GM19467 (cell line): ENCODE data around the gene NOC4L.

Experiments
- ATAC-seq: cut with Tn5 transposase; IDR thresholded peaks from one replicate; pipeline ENCODE4 v1.9.1; 2021; ENCODE audit warnings: mild to moderate bottlenecking, moderate library complexity; ENCODE audit not compliant: unreplicated experiment

NOC4L gene

GRCh38 chr12:132166801-132167591 lies 22.7 kb downstream of the NOC4L start:
- ATAC-seq, result no peak

DNA sequence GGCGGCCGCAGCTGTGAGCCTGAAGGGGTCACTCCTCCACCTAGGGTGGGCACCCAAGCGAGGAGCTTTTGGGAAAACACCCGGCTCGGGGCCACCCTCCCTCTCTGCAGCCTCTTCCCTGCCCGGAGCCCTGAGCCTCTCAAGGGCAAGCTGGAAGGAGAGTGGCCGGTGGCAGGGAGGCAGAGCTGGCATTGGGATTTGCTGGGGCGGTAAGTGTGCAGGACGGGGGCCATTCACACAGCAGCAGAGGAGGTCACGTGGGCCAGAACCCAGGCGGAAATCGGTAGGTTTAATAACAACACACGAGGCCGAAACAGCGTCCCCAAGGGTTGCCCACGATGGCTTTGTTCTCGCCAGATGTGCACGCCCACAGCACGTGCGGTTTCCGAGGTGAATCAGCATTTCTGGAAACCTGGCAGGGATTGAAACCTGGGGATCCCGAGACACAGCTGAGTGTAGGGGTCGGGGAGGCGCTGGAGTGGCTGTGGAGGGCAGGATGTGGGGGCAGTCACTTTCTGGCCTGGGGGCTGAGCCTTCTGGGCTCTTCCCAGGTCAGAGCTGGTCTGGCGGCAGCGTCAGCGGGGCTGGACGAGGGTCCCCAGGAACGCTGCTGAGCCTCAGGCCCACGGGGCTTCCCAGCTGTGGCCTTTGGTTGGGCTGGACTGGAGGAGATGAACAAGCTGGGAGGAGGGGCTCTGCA lies 23.5 kb downstream of the NOC4L start:
- ATAC-seq, result no peak

GRCh38 chr12:132168311-132169031 lies 24.2 kb downstream of the NOC4L start:
- no peak for ATAC-seq

GRCh38 chr12:132169376-132169775 lies 25.1 kb downstream of the NOC4L start:
- ATAC-seq, result no peak

DNA sequence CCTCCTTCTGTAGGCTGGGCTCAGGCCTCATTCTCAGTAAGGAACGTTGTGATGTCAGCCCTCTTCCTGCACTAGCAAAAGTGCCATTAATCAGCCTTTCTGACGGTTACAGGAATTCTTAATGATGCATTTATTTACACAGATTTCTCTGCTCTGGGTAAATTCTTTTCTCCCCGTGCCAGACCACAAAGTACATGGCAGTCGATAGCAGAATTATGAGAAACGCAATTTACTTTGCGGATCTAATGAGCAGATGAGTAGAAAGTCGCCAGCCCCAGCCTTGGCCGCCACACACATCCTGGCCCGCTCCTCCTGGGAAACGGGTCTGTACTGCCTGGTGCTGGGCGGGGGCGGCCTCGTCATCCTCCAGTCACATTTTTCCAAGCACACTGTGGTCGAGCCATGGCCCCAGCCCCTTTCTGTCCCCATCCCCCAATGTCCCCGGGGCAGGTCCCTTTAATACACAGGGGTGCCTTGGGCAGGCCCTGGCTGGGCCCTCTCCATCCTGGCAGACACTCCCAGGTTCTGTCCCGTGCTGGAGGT lies 25.9 kb downstream of the NOC4L start:
- ATAC-seq, result no peak

- ATAC-seq, result no peak
These were observed 26.5 kb downstream of the NOC4L start for GRCh38 chr12:132170637-132171292.

DNA sequence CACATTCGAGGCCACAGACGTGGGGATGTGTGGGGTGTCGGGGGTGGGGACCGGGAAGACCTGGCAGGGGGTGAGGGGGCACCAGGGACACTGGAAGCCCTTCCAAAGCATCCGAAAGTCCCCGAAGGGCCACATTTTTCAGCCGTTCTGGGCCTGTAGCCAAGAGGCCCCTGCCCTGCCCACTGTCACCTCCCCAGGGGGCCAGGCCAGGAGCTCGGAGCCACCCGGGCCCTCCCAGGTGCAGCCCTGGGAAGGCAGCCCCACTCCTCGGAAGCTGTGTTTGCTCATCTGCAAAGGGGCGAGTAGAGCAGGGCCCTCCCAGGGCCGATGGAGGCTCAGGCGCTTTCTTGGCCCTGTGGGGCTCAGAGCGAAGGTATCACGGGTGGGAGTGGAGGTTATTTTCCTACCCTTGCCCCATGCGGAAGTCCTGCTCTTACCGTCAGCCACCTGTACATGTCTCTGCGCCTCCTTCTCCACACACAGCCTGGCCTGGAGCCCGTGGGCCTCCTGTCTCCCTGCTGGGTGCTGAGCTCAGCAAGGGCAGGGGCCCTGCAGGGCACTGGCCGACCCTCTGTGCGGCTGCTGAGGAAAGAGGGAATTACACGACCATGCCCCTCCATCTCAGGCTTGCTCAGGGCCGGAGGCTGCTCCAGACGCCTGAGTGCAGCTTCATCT lies 27.2 kb downstream of the NOC4L start:
- no peak for ATAC-seq

DNA sequence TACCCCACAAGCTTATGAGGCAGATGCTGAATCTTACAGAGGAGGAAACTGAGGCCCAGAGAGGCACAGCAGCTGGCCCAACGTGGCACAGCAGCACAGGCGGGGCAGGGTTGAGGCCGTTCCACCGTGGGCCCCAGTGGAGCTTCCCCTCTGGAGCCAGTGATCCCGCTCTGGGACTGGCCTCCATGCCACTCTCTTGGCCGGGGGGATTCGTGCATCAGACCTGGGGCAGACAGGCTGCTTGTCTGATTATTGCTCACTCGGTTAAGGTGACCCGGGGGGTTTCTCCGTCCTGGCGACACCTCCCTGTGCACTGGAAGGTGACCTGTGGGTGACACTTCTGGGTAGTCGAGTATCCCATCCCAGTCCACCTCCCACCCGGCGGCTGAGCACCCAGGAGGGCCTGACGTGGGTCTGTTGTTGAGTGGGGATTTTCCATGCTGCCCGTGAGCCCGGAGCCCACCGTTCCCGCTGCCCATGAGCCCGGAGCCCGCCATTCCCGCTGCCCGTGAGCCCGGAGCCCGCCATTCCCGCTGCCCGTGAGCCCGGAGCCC lies 27.8 kb downstream of the NOC4L start:
- ATAC-seq, result no peak

DNA sequence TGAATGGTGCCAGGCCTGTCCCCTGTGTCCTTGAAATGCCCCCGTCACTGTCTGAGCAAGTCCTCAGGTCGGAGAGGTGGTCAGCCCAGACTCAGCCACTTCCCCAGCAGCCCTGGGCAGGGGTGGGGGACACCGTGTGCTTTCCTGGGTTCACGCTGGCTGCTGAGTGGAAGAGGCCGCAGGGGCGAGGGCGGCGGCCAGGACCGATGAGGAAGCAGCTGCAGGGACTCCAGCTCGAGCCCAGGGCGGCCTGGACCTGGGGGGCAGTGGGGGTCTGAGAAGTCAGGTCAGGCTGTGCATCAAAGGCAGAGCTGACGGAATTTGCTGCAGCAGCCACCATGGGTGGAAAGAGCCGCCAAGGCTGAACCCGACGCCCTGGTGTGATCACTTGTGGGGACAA lies 28.4 kb downstream of the NOC4L start:
- no peak for ATAC-seq

DNA sequence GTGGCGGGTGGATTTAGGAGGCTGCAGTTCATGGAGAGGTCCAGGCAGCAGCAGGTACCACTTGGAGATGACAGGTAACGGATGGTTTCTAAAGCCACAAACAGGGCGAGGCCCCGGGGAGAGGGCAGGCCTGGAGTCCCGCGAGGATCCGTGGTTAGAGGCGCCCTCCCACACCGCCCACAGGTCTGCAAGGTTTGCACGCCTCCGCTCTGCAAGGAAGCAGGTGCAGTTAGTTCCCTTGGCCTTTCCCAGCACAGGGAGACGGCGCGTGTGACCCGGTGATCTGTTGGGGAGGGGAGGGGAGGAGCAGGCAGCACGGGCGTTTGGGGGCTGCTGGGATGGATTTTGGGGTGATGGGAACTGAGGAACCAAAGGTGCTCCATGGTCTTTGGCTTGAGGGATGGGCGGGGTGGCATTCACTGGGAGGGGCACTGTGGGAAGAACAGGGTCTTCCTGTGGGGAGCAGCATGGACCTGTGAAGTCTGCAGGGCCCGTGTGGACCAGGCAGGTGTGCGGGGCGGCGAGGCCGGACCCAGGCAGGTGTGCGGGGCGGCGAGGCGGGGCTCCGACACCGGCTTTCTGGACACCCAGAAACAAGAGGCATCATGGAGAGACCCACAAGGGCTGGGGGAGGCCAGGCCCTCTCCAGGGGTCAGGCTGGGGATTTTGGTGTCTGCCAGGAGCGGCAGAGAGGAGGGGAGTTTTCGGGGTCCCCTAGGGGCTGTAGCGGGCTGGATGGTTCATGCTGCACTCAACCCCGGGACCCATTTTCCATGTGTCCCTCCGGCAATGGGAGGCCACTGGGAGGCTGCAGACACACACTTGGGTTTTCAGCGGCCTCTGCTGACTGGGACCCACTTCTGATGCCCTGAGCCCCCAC lies 29.1 kb downstream of the NOC4L start:
- ATAC-seq, result no peak

DNA sequence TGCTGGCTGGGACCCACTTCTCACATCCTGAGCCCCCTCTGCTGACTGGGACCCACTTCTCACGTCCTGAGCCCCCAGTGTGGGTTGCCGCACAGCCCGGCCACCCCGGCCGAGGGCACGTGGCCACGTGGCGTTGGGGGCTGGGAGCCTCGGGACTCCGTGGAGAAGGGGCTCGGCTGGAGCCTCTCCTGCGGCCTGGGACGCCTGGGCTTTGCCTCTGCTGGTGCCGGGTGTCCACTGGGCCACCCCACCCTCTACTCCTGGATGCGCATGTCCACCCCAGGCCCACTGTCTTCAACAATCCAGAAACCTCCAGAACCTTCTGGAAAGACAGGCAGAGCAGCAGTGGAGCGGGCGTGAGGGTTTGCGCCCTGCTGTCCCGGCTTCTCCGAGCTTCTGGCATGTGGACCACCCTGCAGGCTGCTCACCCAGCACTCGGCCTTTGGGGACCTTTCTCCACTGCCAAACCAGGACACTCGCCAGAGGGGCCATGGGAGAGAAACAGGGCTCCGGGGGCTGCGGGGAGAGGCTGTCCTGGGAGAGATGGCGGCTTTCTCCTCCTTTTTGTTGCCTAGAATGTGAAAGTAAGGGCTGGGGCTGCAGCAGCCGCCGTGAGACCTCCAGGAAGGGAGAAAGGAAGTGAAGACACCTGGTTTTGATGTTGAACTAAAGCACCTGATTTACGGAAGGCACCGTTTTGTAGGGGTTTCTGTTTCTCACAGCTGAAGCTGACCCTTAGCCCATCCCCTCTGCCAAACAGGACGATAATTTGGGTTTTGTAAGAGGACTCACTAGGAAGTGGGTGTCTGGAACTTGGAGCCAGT lies 30.0 kb downstream of the NOC4L start:
- no peak for ATAC-seq

- no peak for ATAC-seq
These were observed 30.7 kb downstream of the NOC4L start for GRCh38 chr12:132174839-132175490.

DNA sequence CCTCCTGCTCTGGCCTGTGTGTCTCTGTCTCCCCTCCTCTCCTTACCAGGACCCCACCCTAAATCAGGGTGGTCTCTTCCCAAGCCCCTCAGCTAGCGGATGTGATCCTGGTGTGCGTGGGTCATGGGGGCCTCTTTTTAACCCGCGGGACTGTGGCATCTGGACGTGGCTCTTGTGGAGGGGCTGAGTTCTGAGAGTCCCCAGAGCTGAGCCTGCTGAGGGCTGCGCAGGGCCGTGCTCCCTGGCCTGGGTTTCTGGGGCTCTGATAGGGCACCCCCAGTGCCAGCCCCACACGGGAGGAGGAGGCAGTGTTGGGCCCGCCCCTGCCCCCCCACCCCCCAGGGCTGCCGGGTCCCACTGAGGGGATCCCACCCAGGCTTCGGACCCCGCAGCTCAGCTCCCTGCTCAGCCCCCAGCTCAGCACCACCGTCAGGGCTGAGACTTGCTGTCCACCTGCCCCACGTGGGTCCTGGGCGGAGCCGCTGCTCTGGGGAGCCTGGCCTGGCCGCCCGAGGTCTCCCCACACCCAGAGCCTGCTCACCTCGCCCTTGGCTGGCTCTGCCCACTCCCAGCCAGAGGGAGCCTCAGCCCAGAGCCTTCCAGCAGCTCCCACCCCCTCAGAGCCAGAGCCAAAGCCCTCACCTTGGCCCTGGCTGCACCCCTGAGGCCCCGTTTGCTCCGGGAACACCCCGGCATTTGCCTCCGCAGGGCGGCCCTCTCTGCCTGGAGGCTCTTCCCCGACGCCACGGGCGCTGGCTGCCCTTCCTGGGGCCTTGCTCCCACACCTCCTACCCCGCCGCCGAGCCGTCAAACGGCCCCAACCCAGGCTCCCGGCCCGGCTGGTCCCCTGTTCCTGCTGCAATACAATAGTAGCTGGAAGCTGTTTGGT lies 31.5 kb downstream of the NOC4L start:
- ATAC-seq, result no peak

DNA sequence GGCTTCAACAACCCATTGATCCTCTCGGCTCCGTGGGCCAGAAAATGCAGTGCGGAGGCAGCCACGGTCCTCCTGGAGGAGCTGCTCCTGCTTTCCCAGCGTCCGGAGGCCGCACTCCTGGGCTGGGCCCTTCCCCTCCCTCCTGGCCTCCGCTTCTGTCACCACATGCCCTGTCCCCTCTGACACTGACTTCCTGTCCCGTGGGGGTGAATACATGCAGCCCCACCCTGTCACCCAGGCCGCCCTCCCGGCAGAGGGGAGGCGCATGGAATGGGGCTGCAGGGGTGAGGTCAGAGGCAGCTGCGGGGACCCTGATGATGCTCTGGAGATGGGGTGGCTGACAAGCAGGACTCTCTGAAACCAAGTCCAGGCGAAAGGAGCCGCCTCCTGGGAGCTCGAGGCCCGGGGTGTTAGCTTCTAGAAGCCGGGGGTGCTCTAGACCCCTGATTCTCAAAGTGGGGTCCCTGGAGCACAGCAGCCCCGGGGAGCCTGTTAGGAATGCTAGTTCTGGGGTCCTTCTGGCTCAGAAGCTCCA lies 32.2 kb downstream of the NOC4L start:
- ATAC-seq, result no peak

- no peak for ATAC-seq
These were observed 32.8 kb downstream of the NOC4L start for GRCh38 chr12:132176920-132177551.

DNA sequence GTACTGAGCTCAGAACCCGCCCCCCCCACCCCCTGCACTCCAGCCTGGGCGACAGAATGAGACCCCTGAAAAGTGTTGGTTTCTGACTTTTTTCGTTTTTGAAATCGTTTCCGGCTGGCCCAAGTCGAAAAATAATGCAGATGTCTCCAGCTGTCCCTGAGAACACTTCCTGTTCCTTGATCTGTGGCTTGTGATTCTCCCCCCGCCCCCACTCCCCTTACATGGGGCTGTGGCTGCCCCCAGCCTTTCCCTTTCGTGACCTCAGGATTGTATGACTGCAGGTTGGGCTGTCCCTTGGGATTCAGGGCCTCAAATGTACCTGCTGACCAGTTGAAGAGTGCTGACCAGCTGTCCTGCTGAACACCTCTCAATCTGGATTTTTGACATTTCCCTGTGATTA lies 34.1 kb downstream of the NOC4L start:
- ATAC-seq, result no peak
